GM12878 (cell line): ENCODE data around the gene RBBP8NL. TPM values are rescaled to one million over a fixed set of nuclear protein-coding genes. Genes with fewer than 3 reads are reported as not detected.

Experiments used
- ATAC-seq: fragments of 200-7000 bp; cut with Tn5 transposase; 3 replicates; pipeline ENCODE4 v1.9.1; 2020; ENCODE audit warnings: mild to moderate bottlenecking, moderate library complexity
- BruUV-seq: library from RNA; stranded (reverse); fragments of 400-500 nt; replicated peaks from 2 replicates; lab custom pipeline; 2021; lab: Mats Ljungman, UMichigan
- CTCF ChIA-PET: fragments of 300-600 bp; sonication (Branson Sonifier 250); formaldehyde crosslinking; extraction: SDS; loops from one replicate; lab custom pipeline; 2021; ENCODE audit warnings: inconsistent platforms; lab: Yijun Ruan, JAX
- POLR2A ChIA-PET: fragments of 350-600 bp; formaldehyde crosslinking; extraction: SDS; loops from one replicate; lab custom pipeline; 2021; ENCODE audit warnings: inconsistent platforms; lab: Charles Lee
- RAD21 ChIA-PET: fragments of 300-600 bp; sonication (Branson Sonifier 250); formaldehyde crosslinking; loops from one replicate; lab custom pipeline; 2023; ENCODE audit warnings: antibody characterized with exemption; ENCODE audit not compliant: unreplicated experiment; lab: Charles Lee
- SMC1A ChIA-PET: fragments of 300-600 bp; sonication (Branson Sonifier 250); formaldehyde crosslinking; loops from one replicate; lab custom pipeline; 2023; ENCODE audit not compliant: unreplicated experiment, uncharacterized antibody; lab: Charles Lee
- DNase-seq: peaks from one replicate; pipeline ENCODE4 v3.0.0-alpha.2; 2011; ENCODE audit warnings: low read depth, low spot score
- FAIRE-seq: peaks from 3 replicates; lab custom pipeline; 2011; peaks lifted over from hg19 to GRCh38; lab: Jason Lieb, UNC
- H2AFZ ChIP-seq: 2 replicates; pipeline ENCODE4 v1.6.0; 2011; ENCODE audit warnings: low read depth, low read length, control low read depth; ENCODE audit not compliant: control insufficient read depth
- H3K27ac ChIP-seq: 2 replicates; pipeline ENCODE4 v1.5.1; 2011; ENCODE audit warnings: control low read depth; ENCODE audit not compliant: control insufficient read depth, insufficient read depth
- H3K27me3 ChIP-seq, 2 experiments: replicated peaks in 1 of 2; 2 replicates each; pipeline versions ENCODE4 v1.6.0 to v1.6.1; 2011; ENCODE audit warnings: low read length in 1 of 2; ENCODE audit not compliant: control insufficient read depth in 2 of 2, insufficient read depth in 2 of 2
- H3K36me3 ChIP-seq, 2 experiments: 2 replicates each; pipeline ENCODE4 v1.5.1; 2011; ENCODE audit warnings: low read length in 1 of 2; ENCODE audit not compliant: control insufficient read depth in 2 of 2, insufficient read depth in 2 of 2
- H3K4me1 ChIP-seq: 2 replicates; pipeline ENCODE4 v1.6.1; 2011; ENCODE audit warnings: mild to moderate bottlenecking, low read length, moderate library complexity, mixed read lengths; ENCODE audit not compliant: control insufficient read depth, insufficient read depth
- H3K4me2 ChIP-seq: 2 replicates; pipeline ENCODE4 v1.6.0; 2011; ENCODE audit warnings: control low read depth; ENCODE audit not compliant: control insufficient read depth, insufficient read depth
- H3K4me3 ChIP-seq: fragments of 200-600 bp; sonication (generic); 2 replicates; pipeline ENCODE4 v1.5.1; 2016
- H3K79me2 ChIP-seq: 2 replicates; pipeline ENCODE4 v1.6.0; 2011; ENCODE audit warnings: low read length; ENCODE audit not compliant: control insufficient read depth, insufficient read depth
- H3K9ac ChIP-seq: 2 replicates; pipeline ENCODE4 v1.8.0; 2011; ENCODE audit warnings: low read length, control low read depth, mixed read lengths; ENCODE audit not compliant: control insufficient read depth, insufficient read depth
- H3K9me3 ChIP-seq: replicated peaks from 3 replicates; pipeline ENCODE4 v1.5.1; 2011; ENCODE audit warnings: mild to moderate bottlenecking, low read length; ENCODE audit not compliant: control insufficient read depth, insufficient read depth
- H4K20me1 ChIP-seq: 2 replicates; pipeline ENCODE4 v1.6.0; 2011; ENCODE audit not compliant: control insufficient read depth, insufficient read depth
- CEBPB ChIP-seq, 2 experiments: fragments of 150-350 bp in 1 of 2; IDR thresholded peaks; 2 replicates each; pipeline ENCODE4 v1.6.1; 2012 to 2014; ENCODE audit warnings: low read depth in 2 of 2, low read length in 2 of 2, borderline replicate concordance in 1 of 2, inconsistent platforms in 1 of 2
- DPF2 ChIP-seq: fragments of 450-650 bp; IDR thresholded peaks from 2 replicates; pipeline ENCODE4 v1.6.1; 2017; ENCODE audit warnings: mild to moderate bottlenecking
- KLF5 ChIP-seq: fragments of 450-650 bp; IDR thresholded peaks from 2 replicates; pipeline ENCODE4 v1.6.1; 2014; ENCODE audit warnings: mild to moderate bottlenecking; ENCODE audit not compliant: partially characterized antibody
- SUZ12 ChIP-seq: fragments of 200-600 bp; sonication (generic); IDR thresholded peaks from one replicate; pipeline ENCODE4 v1.6.1; 2018; ENCODE audit warnings: antibody characterized with exemption, mild to moderate bottlenecking; ENCODE audit not compliant: unreplicated experiment
- ZBTB40 ChIP-seq: fragments of 450-650 bp; IDR thresholded peaks from 2 replicates; pipeline ENCODE4 v1.6.1; 2016; ENCODE audit warnings: mild to moderate bottlenecking, moderate library complexity, borderline replicate concordance
- WGBS: methylation state at CpG from one replicate; pipeline ENCODE4 v1.1.6; 2016; ENCODE audit warnings: low lambda C conversion rate; ENCODE audit not compliant: insufficient replicate concordance, insufficient coverage; ENCODE audit errors: missing lambda C conversion rate; 5-methylcytosine and 5-hydroxymethylcytosine counted together
- in situ Hi-C: fragments of 300-500 bp; cut with MboI; formaldehyde crosslinking; loops from 9 replicates; pipeline ENCODE4 v1.14.3; 2018; ENCODE audit warnings: mixed read lengths
- intact Hi-C: fragments of 100-400 bp; cut with micrococcal nuclease; formaldehyde crosslinking; loops from one replicate; pipeline ENCODE4 v1.14.2; 2022; ENCODE audit not compliant: unreplicated experiment
- polyA plus RNA-seq, 11 experiments: library from polyadenylated mRNA; depleted of rRNA in 4 of 11; unstranded in 6 of 11; stranded (reverse) in 5 of 11; fragments of >200 nt; fragmentation: Nextera tagmentation in 4 of 11; fragmentation: Illumina TruSeq in 1 of 11; extraction: Ambion mirVana in 4 of 11; extraction: Trizol in 1 of 11; gene quantifications; 1 replicate in 1 of 11; 2 replicates in 10 of 11; pipeline versions ENCODE4 v1.2.1 to v1.2.3, GENCODE V29; 2011 to 2016; ENCODE audit warnings: inconsistent platforms in 2 of 11, missing spikeins in 2 of 11, low read depth in 1 of 11
- total RNA-seq, 4 experiments: library from RNA; depleted of rRNA in 3 of 4; stranded (reverse); fragments of >200 nt in 3 of 4; fragmentation: Illumina TruSeq in 1 of 4; extraction: Trizol in 1 of 4; gene quantifications; 2 replicates each; pipeline versions ENCODE4 v1.2.1 to v1.2.3, GENCODE V29; 2013 to 2021
- TF ChIP-seq, protein P1 (sequence below): IDR thresholded peaks from 2 replicates; pipeline ENCODE4 v1.6.1; 2012; ENCODE audit warnings: low read depth, low read length, improper control_type of control experiment
- TF ChIP-seq, protein P2 (sequence below): fragments of 450-650 bp; formaldehyde crosslinking; IDR thresholded peaks from 2 replicates; pipeline ENCODE4 v1.4.0; 2022; ENCODE audit warnings: mild to moderate bottlenecking, moderate library complexity

The RBBP8NL gene
- total and polyA plus RNA-seq, 10 of the 15 experiments (the other 5 are each of a cell fraction or from before 2014, with no cell fraction given), result not detected

- TF ChIP-seq, protein P1, sequence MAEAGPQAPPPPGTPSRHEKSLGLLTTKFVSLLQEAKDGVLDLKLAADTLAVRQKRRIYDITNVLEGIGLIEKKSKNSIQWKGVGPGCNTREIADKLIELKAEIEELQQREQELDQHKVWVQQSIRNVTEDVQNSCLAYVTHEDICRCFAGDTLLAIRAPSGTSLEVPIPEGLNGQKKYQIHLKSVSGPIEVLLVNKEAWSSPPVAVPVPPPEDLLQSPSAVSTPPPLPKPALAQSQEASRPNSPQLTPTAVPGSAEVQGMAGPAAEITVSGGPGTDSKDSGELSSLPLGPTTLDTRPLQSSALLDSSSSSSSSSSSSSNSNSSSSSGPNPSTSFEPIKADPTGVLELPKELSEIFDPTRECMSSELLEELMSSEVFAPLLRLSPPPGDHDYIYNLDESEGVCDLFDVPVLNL, result no peak
- no peak for TF ChIP-seq CEBPB (IDR thresholded peaks at IDR 0.05; ENCODE audit: borderline replicate concordance in 1 of 2, low read depth in 2 of 2, low read length in 2 of 2)
- no peak for TF ChIP-seq SUZ12
- TF ChIP-seq, all 136 proteins: peak for 0
These were observed 2.3 kb upstream of the RBBP8NL start (continued) for GRCh38 chr20:62429455-62430310.

DNA sequence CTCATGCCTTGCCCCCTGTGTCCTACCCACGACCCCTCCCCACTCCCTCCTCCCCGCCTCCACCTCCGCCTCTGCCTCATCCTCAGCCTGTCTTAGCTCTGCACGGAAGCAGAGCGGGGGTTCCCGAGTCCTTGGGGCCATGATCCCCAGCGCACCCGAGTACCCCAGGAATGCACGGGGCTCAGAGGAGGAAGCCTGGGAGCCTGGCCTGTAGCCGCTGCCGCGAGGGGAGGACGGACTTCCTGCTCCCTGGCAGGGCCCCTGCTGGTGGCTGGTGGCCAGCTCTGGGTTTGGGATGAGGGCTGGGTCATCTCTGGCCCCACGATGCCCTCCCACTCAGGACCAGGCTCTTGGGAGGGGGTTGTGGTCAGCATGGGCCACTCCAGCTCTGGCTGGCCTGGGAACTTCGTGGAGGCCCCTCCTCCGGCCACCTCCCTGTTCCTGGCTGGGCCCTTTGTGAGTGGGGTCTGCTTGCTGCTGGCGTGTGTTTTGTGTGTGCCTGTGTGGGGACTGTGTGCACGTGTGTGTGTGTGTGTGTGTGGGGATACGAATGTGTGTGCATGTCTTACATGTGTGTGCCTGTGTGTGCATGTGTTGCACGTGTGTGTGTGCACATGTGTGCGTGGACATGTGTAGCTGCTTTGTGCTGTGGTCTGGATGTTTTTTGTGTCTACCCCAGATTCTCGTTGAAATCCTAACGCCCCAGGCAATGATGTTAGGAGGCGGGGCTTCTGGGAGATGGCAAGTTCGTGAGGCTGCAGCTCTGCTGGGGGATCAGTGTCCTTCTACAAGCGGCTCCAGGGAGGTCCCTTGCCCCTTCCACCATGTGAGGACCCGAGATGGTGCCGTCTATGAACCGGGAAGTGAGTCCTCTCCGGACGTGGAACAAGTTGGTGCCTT lies 1.3 kb upstream of the RBBP8NL start:
- Histone ChIP-seq H3K79me2 (no peaks in the 10 kb centered on the region), H3K9ac (no peak overlapping the region), H3K27me3 (peaks cover 0 to 1% of the 10 kb centered on the region in 2 experiments; a peak in 1 of 4 replicates), H3K9me3 (no peaks in the 10 kb centered on the region), H3K27ac (no peak overlapping the region), H3K4me1 (no peaks in the 10 kb centered on the region), H3K4me3 (no peak overlapping the region), H2AFZ (no peak overlapping the region), H3K4me2 (no peak overlapping the region), H3K36me3 (no peaks in the 10 kb centered on the region), H4K20me1 (no peaks in the 10 kb centered on the region)
- RAD21 ChIA-PET, result no interaction called here
- SMC1A ChIA-PET, result no interaction called here
- POLR2A ChIA-PET, result interaction anchor here (0.6 kb wide), 1 partner anchor 21 kb away, joined by 3 read pairs; no protein-coding TSS in a partner anchor
- FAIRE-seq, result no peak
- CTCF ChIA-PET, result interaction anchor here (0.5 kb wide), 1 partner anchor 544 kb away, joined by 4 read pairs; no protein-coding TSS in a partner anchor
- ATAC-seq, result no peak
- BruUV-seq, result no TSS peak
- intact Hi-C loops, result no loop called here
- in situ Hi-C loops, result no loop called here
- DNase-seq, result no peak
- WGBS, result 27% methylated on average over 23 of the region's 31 CpGs
- TF ChIP-seq ZBTB40 (no peak), DPF2 (no peak), KLF5 (no peak)
- TF ChIP-seq, protein P2, sequence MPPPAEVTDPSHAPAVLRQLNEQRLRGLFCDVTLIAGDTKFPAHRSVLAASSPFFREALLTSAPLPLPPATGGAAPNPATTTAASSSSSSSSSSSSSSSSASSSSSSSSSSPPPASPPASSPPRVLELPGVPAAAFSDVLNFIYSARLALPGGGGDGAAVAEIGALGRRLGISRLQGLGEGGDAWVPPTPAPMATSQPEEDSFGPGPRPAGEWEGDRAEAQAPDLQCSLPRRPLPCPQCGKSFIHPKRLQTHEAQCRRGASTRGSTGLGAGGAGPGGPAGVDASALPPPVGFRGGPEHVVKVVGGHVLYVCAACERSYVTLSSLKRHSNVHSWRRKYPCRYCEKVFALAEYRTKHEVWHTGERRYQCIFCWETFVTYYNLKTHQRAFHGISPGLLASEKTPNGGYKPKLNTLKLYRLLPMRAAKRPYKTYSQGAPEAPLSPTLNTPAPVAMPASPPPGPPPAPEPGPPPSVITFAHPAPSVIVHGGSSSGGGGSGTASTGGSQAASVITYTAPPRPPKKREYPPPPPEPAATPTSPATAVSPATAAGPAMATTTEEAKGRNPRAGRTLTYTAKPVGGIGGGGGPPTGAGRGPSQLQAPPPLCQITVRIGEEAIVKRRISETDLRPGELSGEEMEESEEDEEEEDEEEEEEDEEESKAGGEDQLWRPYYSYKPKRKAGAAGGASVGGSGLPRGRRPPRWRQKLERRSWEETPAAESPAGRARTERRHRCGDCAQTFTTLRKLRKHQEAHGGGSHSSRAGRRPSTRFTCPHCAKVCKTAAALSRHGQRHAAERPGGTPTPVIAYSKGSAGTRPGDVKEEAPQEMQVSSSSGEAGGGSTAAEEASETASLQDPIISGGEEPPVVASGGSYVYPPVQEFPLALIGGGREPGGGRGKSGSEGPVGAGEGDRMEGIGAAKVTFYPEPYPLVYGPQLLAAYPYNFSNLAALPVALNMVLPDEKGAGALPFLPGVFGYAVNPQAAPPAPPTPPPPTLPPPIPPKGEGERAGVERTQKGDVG, result no peak
